T-helper 2 cell treated with Interferon-gamma antibody and Interleukin-4, amounts not matched to agents 5 μg/mL and 100 μg/mL, for 36 hours (primary cell): Measurements from ENCODE around the gene ATP23.

Experiments
- DNase-seq: peaks from one replicate; pipeline ENCODE4 v3.0.0; 2021; ENCODE audit warnings: low spot score
- H3K27ac Mint-ChIP-seq: one replicate; pipeline ENCODE4 v1.8.0; 2021; ENCODE audit warnings: mild to moderate bottlenecking, mixed read lengths
- H3K27me3 Mint-ChIP-seq: one replicate; pipeline ENCODE4 v1.8.0; 2021; ENCODE audit warnings: low read depth, mixed read lengths
- H3K36me3 Mint-ChIP-seq: one replicate; pipeline ENCODE4 v1.8.0; 2021; ENCODE audit warnings: low read depth, mixed read lengths
- H3K4me1 Mint-ChIP-seq: one replicate; pipeline ENCODE4 v1.8.0; 2021; ENCODE audit warnings: low read depth, mixed read lengths
- H3K4me3 Mint-ChIP-seq: one replicate; pipeline ENCODE4 v1.8.0; 2022; ENCODE audit warnings: mild to moderate bottlenecking, moderate library complexity, mixed read lengths
- H3K9me3 Mint-ChIP-seq: one replicate; pipeline ENCODE4 v1.8.0; 2021; ENCODE audit warnings: mixed read lengths

ATP23 gene

GRCh38 chr12:57904426-57904825 is 36.9 kb upstream of the ATP23 start:
- Mint-ChIP-seq H3K9me3 (no peaks in the 10 kb centered on the region), H3K4me1 (peaks cover 9% of the 10 kb centered on the region), H3K36me3 (no peaks in the 10 kb centered on the region), H3K27me3 (peaks cover 32% of the 10 kb centered on the region), H3K4me3 (no peak overlapping the region), H3K27ac (no peak overlapping the region)
- DNase-seq, result no peak

- peaks cover 5% of the 10 kb centered on the region for H3K4me1 Mint-ChIP-seq
- peak overlapping the region; percentile 53 for H3K4me3 Mint-ChIP-seq
- H3K27ac Mint-ChIP-seq, result no peak overlapping the region
- peak; percentile 70 for DNase-seq
- peaks cover 32% of the 10 kb centered on the region for H3K27me3 Mint-ChIP-seq
- no peaks in the 10 kb centered on the region for H3K36me3 Mint-ChIP-seq
- no peaks in the 10 kb centered on the region for H3K9me3 Mint-ChIP-seq
Observed at GRCh38 chr12:57904848-57905811, 36.2 kb upstream of the ATP23 start.

GRCh38 chr12:57905812-57906475 is 35.4 kb upstream of the ATP23 start:
- Mint-ChIP-seq H3K9me3 (no peaks in the 10 kb centered on the region), H3K27ac (no peak overlapping the region), H3K27me3 (peaks cover 33% of the 10 kb centered on the region), H3K36me3 (no peaks in the 10 kb centered on the region), H3K4me1 (peaks cover 5% of the 10 kb centered on the region), H3K4me3 (no peak overlapping the region)
- DNase-seq, result no peak

- Mint-ChIP-seq H3K36me3 (no peaks in the 10 kb centered on the region), H3K4me1 (peaks cover 5% of the 10 kb centered on the region), H3K4me3 (no peak overlapping the region), H3K9me3 (no peaks in the 10 kb centered on the region), H3K27ac (no peak overlapping the region), H3K27me3 (peaks cover 38% of the 10 kb centered on the region)
- no peak for DNase-seq
Observed at GRCh38 chr12:57906821-57907220, 34.5 kb upstream of the ATP23 start.

- Mint-ChIP-seq H3K4me3 (no peak overlapping the region), H3K36me3 (no peaks in the 10 kb centered on the region), H3K4me1 (peaks cover 5% of the 10 kb centered on the region), H3K9me3 (no peaks in the 10 kb centered on the region), H3K27ac (no peak overlapping the region), H3K27me3 (peaks cover 38% of the 10 kb centered on the region)
- no peak for DNase-seq
Observed at GRCh38 chr12:57907281-57907680, 34.1 kb upstream of the ATP23 start.

- Mint-ChIP-seq H3K4me3 (no peak overlapping the region), H3K36me3 (no peaks in the 10 kb centered on the region), H3K9me3 (no peaks in the 10 kb centered on the region), H3K4me1 (peaks cover 5% of the 10 kb centered on the region), H3K27me3 (peaks cover 41% of the 10 kb centered on the region), H3K27ac (no peak overlapping the region)
- DNase-seq, result no peak
Observed at GRCh38 chr12:57908511-57908910, 32.9 kb upstream of the ATP23 start.

- no peak overlapping the region for H3K4me3 Mint-ChIP-seq
- no peaks in the 10 kb centered on the region for H3K36me3 Mint-ChIP-seq
- DNase-seq, result no peak
- peaks cover 43% of the 10 kb centered on the region for H3K27me3 Mint-ChIP-seq
- no peak overlapping the region for H3K27ac Mint-ChIP-seq
- no peaks in the 10 kb centered on the region for H3K9me3 Mint-ChIP-seq
- peaks cover 5% of the 10 kb centered on the region for H3K4me1 Mint-ChIP-seq
Observed at GRCh38 chr12:57909056-57909455, 32.3 kb upstream of the ATP23 start.

GRCh38 chr12:57909611-57910010 is 31.8 kb upstream of the ATP23 start:
- DNase-seq, result no peak
- Mint-ChIP-seq H3K4me3 (no peak overlapping the region), H3K27ac (no peak overlapping the region), H3K9me3 (no peaks in the 10 kb centered on the region), H3K27me3 (peaks cover 47% of the 10 kb centered on the region), H3K36me3 (no peaks in the 10 kb centered on the region), H3K4me1 (peaks cover 5% of the 10 kb centered on the region)

GRCh38 chr12:57918147-57918546 is 23.2 kb upstream of the ATP23 start:
- H3K27me3 Mint-ChIP-seq, result peaks cover 27% of the 10 kb centered on the region
- no peak overlapping the region for H3K27ac Mint-ChIP-seq
- H3K4me1 Mint-ChIP-seq, result no peaks in the 10 kb centered on the region
- no peak overlapping the region for H3K4me3 Mint-ChIP-seq
- no peaks in the 10 kb centered on the region for H3K9me3 Mint-ChIP-seq
- H3K36me3 Mint-ChIP-seq, result no peaks in the 10 kb centered on the region
- DNase-seq, result no peak

- Mint-ChIP-seq H3K4me1 (no peaks in the 10 kb centered on the region), H3K4me3 (no peak overlapping the region), H3K36me3 (peaks cover 4% of the 10 kb centered on the region), H3K27me3 (peaks cover 10% of the 10 kb centered on the region), H3K9me3 (no peaks in the 10 kb centered on the region), H3K27ac (no peak overlapping the region)
- DNase-seq, result no peak
Observed at GRCh38 chr12:57927086-57927485, 14.3 kb upstream of the ATP23 start.

- peaks cover 9% of the 10 kb centered on the region for H3K4me1 Mint-ChIP-seq
- peaks cover 12% of the 10 kb centered on the region for H3K36me3 Mint-ChIP-seq
Observed at GRCh38 chr12:57929092-57929830, 12.1 kb upstream of the ATP23 start.

GRCh38 chr12:57934819-57935218 is 6.5 kb upstream of the ATP23 start:
- Mint-ChIP-seq H3K36me3 (peaks cover 18% of the 10 kb centered on the region), H3K4me1 (peaks cover 31% of the 10 kb centered on the region), H3K9me3 (peaks cover 4% of the 10 kb centered on the region), H3K27me3 (no peaks in the 10 kb centered on the region), H3K27ac (peak overlapping the region; percentile 98), H3K4me3 (peak overlapping the region; percentile 94)
- no peak for DNase-seq

More at GRCh38 chr12:57929092-57929830, 12.1 kb upstream of the ATP23 start:
- no peak for DNase-seq
- Mint-ChIP-seq H3K27ac (no peak overlapping the region), H3K9me3 (peaks cover 4% of the 10 kb centered on the region), H3K27me3 (peaks cover 7% of the 10 kb centered on the region), H3K4me3 (no peak overlapping the region)

- Mint-ChIP-seq H3K4me3 (peak overlapping the region; percentile 94), H3K9me3 (peaks cover 4% of the 10 kb centered on the region), H3K27ac (peak overlapping the region; percentile 98), H3K27me3 (no peaks in the 10 kb centered on the region), H3K4me1 (peaks cover 32% of the 10 kb centered on the region), H3K36me3 (peaks cover 18% of the 10 kb centered on the region)
- no peak for DNase-seq
Observed at GRCh38 chr12:57935331-57935730, 6.0 kb upstream of the ATP23 start.
